Natural killer cell (primary cell): Measurements from ENCODE around the gene BFSP2. TPM values are rescaled to one million over a fixed set of nuclear protein-coding genes. Genes with fewer than 3 reads are reported as not detected.

Source experiments
- ATAC-seq, 3 donors: fragments of 150-1000 bp in 2 of 3; fragments of 200-7000 bp in 1 of 3; cut with Tn5 transposase; 1 replicate in 1 of 3; 2 replicates in 2 of 3; pipeline ENCODE4 v1.10.0; 2021; ENCODE audit warnings: mild to moderate bottlenecking in 2 of 3, moderate library complexity in 2 of 3
- DNase-seq, 2 donors: peaks; one replicate each; pipeline versions ENCODE4 v3.0.0 to v3.0.0-alpha.2; 2013 to 2021; ENCODE audit warnings: mixed read lengths in 1 of 2
- H3K27ac ChIP-seq: one replicate; pipeline ENCODE4 v1.5.1; 2013; ENCODE audit warnings: mild to moderate bottlenecking, low read length
- H3K27me3 ChIP-seq: one replicate; pipeline ENCODE4 v1.6.1; 2013; ENCODE audit warnings: low read length; ENCODE audit not compliant: control insufficient read depth, insufficient read depth
- H3K36me3 ChIP-seq: one replicate; pipeline ENCODE4 v1.6.1; 2013; ENCODE audit warnings: low read length; ENCODE audit not compliant: control insufficient read depth, insufficient read depth
- H3K4me1 ChIP-seq: one replicate; pipeline ENCODE4 v1.6.1; 2013; ENCODE audit warnings: low read length; ENCODE audit not compliant: control insufficient read depth, insufficient read depth
- H3K4me3 ChIP-seq: one replicate; pipeline ENCODE4 v1.5.1; 2013; ENCODE audit warnings: low read length
- H3K9me3 ChIP-seq: one replicate; pipeline ENCODE4 v1.6.1; 2013; ENCODE audit warnings: low read length; ENCODE audit not compliant: control insufficient read depth, insufficient read depth
- H3K27ac Mint-ChIP-seq, 2 donors: one replicate each; pipeline ENCODE4 v1.8.0; 2022; ENCODE audit warnings: mild to moderate bottlenecking in 2 of 2, mixed read lengths in 2 of 2, moderate library complexity in 1 of 2
- H3K27me3 Mint-ChIP-seq, 2 donors: one replicate each; pipeline ENCODE4 v1.8.0; 2022; ENCODE audit warnings: low read depth in 2 of 2, mixed read lengths in 2 of 2
- H3K36me3 Mint-ChIP-seq: one replicate; pipeline ENCODE4 v1.8.0; 2022; ENCODE audit warnings: mixed read lengths
- H3K4me1 Mint-ChIP-seq, 2 donors: one replicate each; pipeline ENCODE4 v1.8.0; 2022; ENCODE audit warnings: mixed read lengths in 2 of 2
- H3K4me3 Mint-ChIP-seq: one replicate; pipeline ENCODE4 v1.8.0; 2022; ENCODE audit warnings: mild to moderate bottlenecking, moderate library complexity, mixed read lengths
- H3K9me3 Mint-ChIP-seq, 2 donors: one replicate each; pipeline ENCODE4 v1.8.0; 2022; ENCODE audit warnings: mixed read lengths in 2 of 2
- WGBS: methylation state at CpG from one replicate; pipeline ENCODE4 v1.1.7; 2013; ENCODE audit warnings: missing lambda C conversion rate; ENCODE audit not compliant: insufficient coverage; 5-methylcytosine and 5-hydroxymethylcytosine counted together
- intact Hi-C: fragments of 100-400 bp; cut with micrococcal nuclease; formaldehyde crosslinking; loops from one replicate; pipeline ENCODE4 v1.14.2; 2022
- total RNA-seq, 4 donors: library from RNA; stranded (reverse); fragments of 120-200 nt in 1 of 4; gene quantifications; one replicate each; pipeline versions ENCODE4 v1.2.3 to v1.2.4, GENCODE V29; 2013 to 2022
- TF ChIP-seq, protein P1 (sequence below): fragments of 200-600 bp; IDR thresholded peaks from one replicate; pipeline ENCODE4 v1.8.0; 2022; ENCODE audit warnings: antibody characterized with exemption

The BFSP2 gene
- total RNA-seq, 3 donors from 2014 or later (not counting 1 experiment from before 2014, with no cell fraction given) = not detected

DNA sequence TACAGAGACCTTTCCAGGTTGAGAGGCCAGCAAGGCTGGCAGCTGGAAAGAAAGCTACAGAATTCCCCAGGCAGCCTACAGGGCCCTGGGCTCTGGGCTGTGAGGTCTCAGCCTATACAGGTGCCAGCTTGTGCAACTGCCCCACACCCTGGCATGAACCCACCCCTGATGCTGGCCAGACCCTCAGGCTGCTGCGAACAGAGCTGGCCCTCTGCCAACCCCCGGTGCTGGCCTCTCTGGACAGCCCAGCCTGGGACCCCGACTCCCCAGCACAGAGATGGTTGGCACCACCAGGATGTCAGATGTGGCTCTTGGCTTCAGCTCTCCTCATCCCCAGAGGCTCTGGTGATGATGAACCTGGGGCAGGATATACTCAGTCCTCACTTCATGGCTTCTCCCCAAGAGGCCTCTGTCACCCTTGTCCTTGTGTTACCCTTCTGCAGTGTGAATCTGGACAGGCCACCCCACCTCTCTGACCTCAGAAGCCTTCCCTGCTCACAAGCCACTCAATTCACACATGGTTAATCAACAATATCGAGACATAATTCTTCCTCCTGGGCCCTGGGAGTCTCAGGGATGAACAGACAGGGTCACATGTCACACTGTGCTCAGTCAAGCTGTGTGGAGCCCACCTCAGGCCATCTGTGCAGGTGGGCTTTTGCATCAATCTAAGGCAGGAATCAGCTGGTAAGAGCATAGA, 11.0 kb upstream of the BFSP2 start:
- Histone ChIP-seq H3K4me1 (no peaks in the 10 kb centered on the region), H3K27me3 (no peaks in the 10 kb centered on the region), H3K36me3 (no peaks in the 10 kb centered on the region), H3K27ac (no peak overlapping the region), H3K4me3 (no peak overlapping the region), H3K9me3 (no peaks in the 10 kb centered on the region)
- Mint-ChIP-seq H3K9me3 (no peaks in the 10 kb centered on the region), H3K27me3 (no peaks in the 10 kb centered on the region), H3K4me3 (no peak overlapping the region), H3K27ac (no peak overlapping the region), H3K36me3 (no peaks in the 10 kb centered on the region), H3K4me1 (no peaks in the 10 kb centered on the region)
- WGBS = 84% methylated on average over 4 of the region's 4 CpGs
- no peak for DNase-seq
- intact Hi-C loops = no loop called here
- no peak for ATAC-seq
- TF ChIP-seq, protein P1, sequence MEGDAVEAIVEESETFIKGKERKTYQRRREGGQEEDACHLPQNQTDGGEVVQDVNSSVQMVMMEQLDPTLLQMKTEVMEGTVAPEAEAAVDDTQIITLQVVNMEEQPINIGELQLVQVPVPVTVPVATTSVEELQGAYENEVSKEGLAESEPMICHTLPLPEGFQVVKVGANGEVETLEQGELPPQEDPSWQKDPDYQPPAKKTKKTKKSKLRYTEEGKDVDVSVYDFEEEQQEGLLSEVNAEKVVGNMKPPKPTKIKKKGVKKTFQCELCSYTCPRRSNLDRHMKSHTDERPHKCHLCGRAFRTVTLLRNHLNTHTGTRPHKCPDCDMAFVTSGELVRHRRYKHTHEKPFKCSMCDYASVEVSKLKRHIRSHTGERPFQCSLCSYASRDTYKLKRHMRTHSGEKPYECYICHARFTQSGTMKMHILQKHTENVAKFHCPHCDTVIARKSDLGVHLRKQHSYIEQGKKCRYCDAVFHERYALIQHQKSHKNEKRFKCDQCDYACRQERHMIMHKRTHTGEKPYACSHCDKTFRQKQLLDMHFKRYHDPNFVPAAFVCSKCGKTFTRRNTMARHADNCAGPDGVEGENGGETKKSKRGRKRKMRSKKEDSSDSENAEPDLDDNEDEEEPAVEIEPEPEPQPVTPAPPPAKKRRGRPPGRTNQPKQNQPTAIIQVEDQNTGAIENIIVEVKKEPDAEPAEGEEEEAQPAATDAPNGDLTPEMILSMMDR = no peak

DNA sequence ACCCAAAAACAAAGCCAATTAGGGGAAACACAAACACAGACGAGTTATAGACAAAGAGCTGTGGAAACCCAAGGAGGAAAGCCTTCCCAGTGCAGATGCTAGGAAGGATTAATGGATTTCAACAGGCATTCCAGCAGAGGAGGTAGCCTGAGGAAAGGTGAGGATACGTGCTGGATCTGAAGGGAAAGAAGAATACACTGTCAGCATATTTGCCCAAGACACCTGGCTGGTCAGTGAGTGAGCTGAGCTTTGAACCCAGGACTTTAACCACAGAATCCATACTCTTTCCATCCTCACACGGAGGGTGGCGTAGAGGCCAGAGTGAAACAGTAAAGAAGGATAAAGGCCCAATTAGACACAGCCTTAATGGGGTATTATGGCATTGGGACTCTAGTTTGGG, 9.1 kb upstream of the BFSP2 start:
- Mint-ChIP-seq H3K4me3 (no peak overlapping the region), H3K27ac (no peak overlapping the region), H3K9me3 (peaks cover 0 to 3% of the 10 kb centered on the region in 2 donors), H3K27me3 (no peaks in the 10 kb centered on the region), H3K36me3 (no peaks in the 10 kb centered on the region), H3K4me1 (no peaks in the 10 kb centered on the region)
- Histone ChIP-seq H3K9me3 (peaks cover 3% of the 10 kb centered on the region), H3K4me3 (no peak overlapping the region), H3K27ac (no peak overlapping the region), H3K27me3 (no peaks in the 10 kb centered on the region), H3K4me1 (no peaks in the 10 kb centered on the region), H3K36me3 (no peaks in the 10 kb centered on the region)
- intact Hi-C loops = no loop called here
- TF ChIP-seq, protein P1 = no peak
- DNase-seq (no peak), ATAC-seq (no peak)
- 85% methylated on average over 3 of the region's 4 CpGs for WGBS

DNA sequence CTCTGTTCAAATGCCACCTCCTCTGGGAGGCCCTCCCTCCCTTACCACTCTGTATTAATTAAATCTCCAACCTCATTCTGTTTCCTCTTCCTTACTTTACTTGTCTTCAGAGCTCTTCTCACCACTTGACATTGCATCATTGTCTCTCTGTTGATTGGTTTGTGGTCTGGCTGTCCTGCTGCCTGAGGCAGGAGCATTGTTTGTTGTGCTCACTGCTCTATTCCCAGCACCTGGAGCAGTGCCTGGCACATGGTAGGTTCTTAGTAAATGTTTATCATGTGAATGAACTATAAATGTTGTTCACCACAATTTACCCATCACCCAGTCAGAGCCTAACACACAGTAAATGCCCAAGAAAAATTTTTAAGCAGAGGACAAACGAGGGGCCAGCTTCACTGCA, 6.7 kb upstream of the BFSP2 start:
- TF ChIP-seq, protein P1 = no peak
- Histone ChIP-seq H3K27me3 (no peaks in the 10 kb centered on the region), H3K4me1 (no peaks in the 10 kb centered on the region), H3K27ac (no peak overlapping the region), H3K4me3 (no peak overlapping the region), H3K9me3 (peaks cover 3% of the 10 kb centered on the region), H3K36me3 (no peaks in the 10 kb centered on the region)
- ATAC-seq (no peak), DNase-seq (no peak)
- Mint-ChIP-seq H3K27ac (no peak overlapping the region), H3K36me3 (no peaks in the 10 kb centered on the region), H3K4me3 (no peak overlapping the region), H3K4me1 (no peaks in the 10 kb centered on the region), H3K9me3 (peaks cover 0 to 3% of the 10 kb centered on the region in 2 donors), H3K27me3 (peaks cover 0 to 8% of the 10 kb centered on the region in 2 donors)
- WGBS = 70% methylated on average over 1 of the region's 1 CpG
- intact Hi-C loops = no loop called here
